ENCODE data around the gene NBPF1.
"Not testable (repeated sequence)": the region's sequence is repeated elsewhere in the genome, so short reads cannot be mapped to it uniquely, and the experiment has no call there.

NBPF1 gene

DNA sequence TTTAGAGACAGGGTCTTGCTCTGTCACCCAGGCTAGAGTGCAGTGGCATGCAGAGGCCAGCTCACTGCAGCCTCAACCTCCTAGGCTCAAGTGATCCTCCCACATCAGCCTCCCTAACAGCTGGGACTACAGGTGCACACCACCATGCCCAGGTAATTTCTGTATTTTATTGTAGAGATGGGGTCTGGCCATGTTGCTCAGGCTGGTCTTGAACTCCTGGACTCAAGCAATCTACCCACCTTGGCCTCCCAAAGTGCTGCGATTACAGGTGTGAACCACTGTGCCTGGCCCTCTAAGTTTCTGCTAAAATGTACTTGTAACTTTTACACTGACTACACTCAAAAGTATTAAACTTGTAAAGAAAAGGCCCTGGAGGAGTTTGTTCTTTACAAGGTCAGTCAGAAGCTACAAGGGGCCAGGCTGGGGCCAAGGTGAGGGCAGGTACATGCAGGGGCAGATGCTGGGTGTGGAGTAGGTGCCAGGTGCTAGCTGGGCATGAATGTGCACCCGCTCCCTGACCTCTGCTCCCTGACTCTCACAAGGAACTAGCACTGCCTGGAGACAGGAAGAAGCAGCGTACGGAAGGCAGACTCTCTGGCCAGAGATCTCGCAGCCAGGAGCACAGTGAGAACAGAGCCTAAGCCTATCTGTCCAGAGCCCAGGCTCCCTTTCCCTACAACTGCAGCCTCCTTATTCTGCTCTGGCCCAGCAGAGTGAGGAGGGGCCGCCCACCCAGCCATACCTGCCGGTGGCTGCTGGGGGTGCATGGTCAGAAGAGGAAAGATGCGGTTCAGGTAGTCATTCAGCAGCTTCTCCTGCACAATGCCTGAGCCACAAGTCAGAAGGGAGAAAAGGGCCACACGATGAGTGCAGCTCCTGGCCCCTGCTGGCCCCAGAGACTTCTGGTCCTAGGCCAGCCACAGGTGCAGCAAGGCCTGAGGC is 28.9 kb upstream of the NBPF1 start:
- DNase-seq = not testable (repeated sequence)

DNA sequence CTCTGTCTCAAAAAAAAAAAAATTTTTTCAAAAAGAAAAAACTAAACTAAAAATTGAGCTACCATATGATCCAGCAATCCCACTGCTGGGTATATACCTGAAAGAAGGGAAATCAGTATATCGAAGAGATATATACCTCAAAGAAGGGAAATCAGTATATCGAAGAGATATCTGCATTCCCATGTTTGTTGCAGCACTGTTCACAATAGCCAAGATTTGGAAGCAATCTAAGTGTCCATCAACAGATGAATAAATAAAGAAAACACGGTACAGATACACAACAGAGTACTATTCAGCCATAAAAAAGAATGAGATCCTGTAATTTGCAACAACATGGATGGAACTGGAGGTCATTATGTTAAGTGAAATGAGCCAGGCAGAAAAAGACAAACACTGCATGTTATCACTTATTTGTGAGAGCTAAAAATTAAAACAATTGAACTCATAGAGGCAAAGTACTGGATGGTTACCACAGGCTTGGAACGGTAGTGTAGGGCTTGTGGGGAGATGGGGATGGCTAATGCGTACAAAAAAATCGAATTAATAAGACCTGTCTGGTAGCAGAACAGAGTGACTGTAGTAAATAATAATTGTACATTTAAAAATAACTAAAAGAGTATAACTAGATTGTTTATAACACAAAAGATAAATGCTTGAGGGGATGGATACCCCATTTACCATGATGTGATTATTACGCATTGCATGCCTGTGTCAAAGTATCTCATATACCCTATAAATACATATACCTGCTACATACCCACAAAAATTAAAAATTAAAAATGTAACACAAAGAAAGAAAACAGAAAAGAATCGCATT is 28.0 kb upstream of the NBPF1 start:
- not testable (repeated sequence) for DNase-seq

DNA sequence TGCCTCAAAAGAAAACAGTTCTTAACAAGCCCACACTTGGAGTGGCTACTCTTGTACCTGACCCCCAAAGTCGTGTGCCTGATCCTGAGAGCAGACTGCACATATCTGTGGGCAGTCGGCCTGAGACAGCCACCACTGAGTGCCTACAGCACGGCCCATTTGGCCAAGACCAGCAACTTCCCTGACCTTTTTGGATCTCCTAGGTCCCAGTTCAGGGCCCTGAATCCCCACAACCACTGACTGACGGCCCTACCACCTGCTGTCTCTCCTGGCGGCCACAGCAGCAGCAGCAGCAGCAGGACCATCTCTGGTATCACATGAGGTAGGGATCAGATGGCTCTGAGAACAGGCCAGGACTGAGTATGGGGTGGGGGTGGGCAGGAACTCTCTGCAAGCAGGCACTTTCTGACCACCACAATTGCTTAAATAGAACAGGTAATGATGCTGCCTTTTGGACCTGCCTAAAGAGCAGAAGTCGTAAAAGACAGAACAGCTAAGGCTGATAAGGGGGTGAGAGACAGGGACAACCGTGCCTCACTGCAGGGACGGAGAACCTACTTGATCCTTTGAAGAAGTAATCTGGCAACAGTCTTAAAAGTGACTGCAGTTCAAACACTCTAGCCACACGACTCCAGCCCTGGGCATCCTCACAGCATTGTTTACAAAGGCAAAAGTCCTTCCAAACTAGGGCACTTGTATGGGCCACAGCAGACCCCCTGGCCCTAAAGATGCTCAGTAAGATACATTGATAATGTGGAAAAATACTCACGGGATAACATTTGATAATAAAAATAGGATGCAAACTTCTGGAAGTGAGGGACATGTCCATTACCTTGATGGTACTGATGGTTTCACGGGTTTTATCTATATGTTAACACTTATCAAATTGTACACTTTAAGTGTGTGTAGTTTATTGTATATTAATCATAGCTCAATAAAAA is 26.0 kb upstream of the NBPF1 start:
- not testable (repeated sequence) for DNase-seq

DNA sequence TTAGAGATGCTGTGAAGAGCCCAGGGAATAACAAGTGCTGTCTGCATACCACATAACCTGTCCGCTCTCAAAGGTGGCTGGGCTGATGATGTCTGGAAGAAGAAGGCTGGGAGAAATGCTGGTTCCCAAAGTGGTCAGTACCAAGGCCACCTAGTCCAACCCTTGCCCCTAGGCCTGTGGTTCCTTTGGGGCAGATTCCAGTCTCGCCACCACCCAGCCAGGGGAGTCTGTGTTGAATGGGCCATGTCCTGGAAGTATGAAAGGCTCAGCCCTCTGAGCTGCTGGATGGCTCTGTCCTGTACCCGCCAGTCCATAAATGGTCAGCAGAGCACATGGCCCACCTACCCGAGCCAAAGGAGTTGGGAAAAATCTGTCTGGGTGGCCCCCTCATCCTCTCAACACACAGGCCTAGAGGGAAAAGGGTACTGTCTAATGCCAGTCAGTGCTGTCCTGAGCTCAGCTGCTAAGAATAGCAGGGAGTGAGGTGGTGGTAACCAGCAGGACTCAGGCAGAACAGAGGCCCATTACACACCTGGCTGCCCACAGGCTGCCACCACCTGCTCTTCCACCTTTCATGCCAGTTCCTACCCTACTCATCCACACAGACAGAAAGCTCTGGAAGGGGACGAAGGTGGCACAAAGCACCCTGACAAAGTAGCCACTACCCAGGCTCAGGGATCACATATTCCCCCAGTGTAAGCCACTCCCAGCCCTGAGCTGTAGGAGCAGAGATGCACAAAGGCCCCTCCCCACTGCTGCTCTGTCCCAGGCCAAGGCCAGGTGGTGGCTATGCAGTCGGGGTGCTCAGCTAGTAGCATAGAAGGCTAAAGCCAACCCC is 24.8 kb upstream of the NBPF1 start:
- not testable (repeated sequence) for DNase-seq

DNA sequence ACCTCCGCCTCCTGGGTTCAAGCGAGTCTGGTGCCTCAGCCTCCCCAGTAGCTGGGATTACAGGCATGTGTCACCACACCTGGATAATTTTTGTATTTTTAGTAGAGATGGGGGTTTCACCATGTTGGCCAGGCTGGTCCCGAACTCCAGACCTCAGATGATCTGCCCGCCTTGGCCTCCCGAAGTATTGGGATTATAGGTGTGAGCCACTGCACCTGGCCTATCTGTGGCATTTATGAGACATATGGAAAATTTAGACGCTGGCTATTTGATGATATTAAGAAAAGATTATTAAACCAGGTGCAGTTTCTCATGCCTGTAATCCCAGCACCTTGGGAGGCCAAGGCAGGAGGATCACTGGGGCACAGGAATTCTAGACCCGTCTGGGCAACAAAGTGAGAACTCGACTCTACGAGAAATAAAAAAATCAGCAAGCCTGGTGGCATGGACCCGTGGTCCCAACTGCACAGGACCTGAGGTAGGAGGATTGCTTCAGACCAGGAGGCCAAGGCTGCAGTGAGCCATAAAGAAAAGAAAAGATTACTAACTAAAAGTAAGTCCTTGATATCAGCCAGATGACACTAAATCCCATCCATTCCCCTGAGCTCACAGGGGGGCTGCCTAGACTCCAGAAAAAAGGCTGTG is 23.3 kb upstream of the NBPF1 start:
- not testable (repeated sequence) for DNase-seq

DNA sequence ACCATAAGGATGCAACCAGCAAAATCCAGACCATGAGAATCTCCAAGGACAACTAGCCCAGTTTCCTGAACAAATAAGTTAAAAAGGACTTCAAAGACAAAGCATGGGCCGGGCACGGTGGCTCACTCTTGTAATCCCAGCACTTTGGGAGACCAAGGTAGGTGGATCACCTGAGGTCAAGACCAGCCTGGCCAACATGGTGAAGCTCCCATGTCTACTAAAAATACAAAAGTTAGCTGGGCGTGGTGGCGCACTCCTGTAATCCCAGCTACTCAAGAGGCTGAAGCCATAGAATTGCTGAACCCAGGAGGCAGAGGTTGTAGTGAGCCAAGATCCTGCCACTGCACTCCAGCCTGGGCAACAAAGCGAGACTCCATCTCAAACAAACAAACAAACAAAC is 22.6 kb upstream of the NBPF1 start:
- not testable (repeated sequence) for DNase-seq

DNA sequence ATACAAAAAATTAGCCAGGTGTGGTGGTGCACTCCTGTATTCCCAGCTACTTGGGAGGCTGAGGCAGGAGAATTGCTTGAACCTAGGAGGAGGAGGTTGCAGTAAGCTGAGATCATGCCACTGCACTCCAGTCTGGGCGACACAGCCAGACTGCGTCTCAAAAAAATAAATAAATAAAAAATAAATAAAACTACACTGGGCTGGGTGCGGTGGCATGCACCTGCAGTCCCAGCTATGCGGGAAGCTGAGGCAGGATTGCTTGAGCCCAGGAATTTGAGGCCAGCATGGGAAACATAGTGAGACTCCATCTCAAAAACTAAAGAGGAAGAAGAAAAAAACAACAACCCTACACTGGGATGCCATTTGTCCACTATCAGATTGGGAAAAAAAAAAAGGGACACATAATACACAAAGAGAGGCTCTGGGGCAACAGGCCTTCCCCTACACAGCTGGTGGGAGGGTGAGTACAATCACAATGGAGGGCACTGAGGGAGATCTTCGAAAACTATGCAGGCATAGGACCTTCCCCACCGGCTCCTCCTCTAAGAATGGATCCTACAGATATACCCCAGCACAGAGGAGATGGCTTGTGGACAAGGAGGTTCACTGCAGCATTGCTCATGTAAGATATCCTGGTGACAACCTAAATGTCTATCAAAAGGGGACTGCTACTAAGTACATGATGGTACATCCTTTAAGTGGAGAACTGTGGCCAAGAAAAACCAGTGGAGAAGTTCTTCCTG is 20.3 kb upstream of the NBPF1 start:
- not testable (repeated sequence) for DNase-seq

DNA sequence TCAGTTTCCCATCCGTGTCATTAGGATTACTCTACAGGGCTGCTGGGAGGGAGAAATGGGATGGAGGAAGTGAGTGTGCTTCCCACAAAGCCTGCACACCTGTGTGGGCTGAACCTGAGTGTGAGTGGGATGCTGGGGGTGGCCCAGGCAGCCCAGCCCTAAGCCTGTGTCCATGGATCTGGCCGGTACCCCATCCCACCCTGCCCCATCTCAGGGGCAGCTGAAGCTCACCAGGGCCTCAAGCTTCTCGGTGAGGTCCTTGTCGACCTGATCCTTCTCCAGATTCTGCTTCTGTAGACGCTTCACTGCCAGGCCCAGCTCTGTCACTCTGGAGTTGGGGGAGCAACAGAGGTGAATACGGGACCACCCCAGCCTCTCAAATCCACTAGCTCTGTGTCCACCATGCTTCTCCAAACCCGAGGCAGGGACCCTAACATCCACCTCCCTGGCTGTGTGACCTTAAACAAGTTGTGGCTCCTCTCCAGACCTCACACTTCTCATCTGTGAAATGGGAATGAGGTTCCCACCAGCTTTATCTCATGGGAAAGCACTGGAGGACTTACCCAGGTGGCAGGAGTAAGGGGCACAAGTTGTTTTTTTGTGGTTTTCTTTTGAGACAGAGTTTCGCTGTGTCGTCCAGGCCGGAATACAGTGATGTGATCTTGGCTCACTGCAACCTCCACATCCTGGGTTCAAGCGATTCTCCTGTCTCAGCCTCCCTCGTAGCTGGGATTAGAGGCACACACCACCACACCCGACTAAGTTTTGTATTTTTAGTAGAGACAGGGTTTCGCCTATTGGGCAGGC is 18.9 kb upstream of the NBPF1 start:
- not testable (repeated sequence) for DNase-seq

DNA sequence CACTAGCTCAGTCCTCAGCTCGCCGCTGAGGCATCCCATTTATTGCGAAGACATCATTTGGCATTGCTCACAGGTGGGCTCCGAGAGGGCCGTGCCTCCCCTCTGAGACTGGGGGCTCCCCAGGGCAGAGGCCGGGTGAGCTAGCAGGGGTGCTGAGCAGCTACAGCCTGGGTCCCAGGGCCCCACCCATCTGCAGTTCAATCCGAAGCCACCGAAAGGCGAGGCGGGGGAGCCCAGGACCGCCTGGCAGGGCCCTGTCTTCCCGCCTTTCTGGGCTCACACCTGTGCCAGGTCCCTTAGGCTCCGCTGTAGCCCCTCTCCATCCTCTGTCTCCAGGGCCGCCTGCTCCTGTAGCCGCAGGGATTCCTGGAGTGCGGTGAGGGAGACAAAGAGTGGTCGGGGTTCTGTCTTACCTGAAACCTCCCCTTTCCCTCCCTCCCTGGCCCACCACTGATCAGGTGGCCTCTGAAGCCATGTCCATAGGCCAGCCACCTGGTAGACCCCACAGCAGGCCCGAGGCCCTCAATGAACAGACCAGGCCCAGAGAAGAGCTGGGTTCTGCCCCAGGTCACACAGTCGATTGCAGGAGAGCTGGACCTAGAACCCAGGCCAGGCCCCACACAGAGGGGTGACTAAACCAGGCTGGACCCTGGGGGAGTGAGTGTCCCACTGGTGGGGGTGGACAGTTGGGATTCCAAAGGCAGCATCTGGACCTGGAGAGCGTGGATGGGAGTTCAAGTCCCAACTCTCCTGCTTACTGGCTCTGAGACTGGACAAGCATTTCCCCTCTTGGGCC is 18.1 kb upstream of the NBPF1 start:
- no peak for DNase-seq

DNA sequence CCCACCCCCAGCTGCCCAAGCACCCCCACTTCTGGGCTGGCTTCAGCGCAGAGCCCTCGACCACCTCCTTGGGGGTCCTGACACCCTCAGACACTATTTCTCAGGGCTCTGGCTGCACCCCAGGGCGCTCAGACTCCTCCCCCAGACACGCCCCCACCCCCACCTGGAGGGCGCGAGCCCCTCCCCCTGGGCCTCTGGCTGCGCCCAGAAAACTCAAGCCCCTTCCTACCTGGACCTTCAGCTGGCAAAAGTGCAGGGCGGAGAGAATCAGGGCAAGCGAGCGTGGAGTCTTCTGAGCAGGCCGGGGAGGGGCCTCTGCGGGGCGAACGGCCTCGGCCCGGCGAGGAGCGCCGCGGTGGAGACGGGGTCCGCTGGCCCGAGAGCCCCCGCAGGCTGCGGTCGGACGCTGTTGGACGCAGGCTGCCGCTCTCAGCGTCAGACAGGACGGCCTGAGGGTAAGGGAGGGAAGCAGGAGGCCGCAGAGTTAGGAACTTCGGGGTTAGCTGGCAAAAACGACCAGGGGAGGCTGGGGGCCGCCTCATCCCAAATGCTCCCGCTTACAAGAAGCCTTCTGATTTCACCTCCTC is 17.4 kb upstream of the NBPF1 start:
- DNase-seq = no peak

DNA sequence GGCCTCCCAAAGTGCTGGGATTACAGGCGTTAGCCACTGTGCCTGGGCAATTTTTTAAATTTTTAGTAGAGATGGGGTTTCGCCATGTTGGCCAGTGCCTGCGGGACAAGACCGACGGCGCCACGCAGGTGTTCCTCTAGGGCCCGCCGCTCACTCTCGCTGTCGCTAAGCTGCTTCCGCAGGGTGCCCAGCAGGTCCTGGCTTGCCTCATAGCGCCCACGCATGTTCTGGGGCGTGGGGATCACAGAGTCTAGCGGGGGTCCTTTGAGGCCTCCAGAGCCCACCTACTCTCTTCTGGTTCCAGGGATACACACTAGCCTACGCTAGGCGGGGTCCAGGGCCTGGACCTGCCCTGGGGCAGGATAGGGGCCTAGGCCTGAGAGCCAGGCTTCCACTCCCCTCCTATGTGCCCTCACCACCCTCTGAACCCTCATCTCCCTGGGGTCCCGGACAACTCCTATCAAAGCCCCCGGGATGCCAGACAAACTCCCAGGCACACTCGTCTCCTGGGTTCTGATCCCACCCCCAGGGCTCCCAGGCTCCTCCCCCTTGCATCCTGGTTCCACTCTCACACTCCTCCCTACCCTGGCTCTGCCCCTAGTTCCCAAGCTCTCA is 16.7 kb upstream of the NBPF1 start:
- not testable (repeated sequence) for DNase-seq

DNA sequence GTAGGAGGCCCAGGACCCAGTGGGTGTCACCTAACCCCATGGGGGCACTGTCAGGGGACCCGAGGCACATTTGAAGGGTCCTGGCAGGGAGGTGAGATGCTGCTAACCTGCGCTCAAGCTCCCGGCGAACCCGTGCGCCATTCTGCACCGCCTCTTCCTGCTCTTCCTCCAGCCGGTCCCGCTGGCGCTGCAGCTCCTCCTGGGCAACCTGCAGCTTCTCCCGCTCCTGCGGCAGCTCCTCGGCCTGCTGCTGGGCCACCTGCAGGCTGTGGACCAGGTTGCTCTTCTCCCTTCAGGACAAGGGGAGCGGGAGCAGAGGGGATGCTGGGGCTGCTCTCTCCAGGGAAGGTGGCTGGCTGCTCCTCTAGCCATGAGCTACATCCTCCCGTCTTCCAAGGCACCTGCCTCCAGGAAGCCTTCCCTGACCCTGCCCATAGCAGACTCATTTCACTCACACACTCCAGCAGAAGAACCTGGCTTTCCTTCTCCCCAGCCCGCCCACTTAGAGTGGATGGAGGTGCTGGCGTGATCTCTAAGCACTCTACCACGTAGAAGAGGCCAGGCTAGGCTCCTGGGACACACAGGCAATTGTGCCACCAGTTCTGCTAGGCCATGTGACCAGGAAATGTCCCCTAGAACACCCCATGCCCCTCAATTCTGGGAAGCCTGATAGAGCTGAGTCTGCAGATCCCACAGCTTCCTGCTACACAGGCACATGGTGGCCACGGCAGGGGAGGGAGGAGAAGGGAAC is 15.2 kb upstream of the NBPF1 start:
- DNase-seq = no peak

DNA sequence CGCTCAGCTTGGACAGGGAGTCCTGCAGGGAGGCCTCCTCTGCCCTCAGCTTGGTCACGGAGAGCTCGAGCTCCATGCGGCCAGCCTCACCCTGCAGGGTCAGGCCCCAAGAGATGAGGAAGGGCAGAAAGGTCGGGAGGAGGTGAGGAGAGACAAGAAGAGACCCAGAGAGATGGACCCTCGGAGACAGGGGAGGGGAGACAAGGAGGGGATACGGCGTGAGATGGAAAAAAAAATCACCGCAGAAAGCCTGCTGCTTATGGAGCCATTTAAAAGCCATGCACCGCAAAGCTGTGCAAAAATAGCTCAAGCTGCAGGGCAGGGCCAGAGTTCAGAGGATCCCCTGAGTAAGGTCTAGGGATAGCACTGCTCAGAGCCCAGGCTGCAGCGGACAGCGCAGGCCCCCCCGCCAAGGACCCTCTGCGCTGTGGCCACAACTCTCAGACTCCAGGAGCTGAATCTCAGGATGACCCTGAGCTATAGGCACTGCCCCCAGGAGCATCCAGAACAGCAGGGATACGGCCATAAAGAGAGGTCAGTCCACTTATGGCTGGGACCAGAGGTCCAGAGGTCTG is 13.1 kb upstream of the NBPF1 start:
- not testable (repeated sequence) for DNase-seq

DNA sequence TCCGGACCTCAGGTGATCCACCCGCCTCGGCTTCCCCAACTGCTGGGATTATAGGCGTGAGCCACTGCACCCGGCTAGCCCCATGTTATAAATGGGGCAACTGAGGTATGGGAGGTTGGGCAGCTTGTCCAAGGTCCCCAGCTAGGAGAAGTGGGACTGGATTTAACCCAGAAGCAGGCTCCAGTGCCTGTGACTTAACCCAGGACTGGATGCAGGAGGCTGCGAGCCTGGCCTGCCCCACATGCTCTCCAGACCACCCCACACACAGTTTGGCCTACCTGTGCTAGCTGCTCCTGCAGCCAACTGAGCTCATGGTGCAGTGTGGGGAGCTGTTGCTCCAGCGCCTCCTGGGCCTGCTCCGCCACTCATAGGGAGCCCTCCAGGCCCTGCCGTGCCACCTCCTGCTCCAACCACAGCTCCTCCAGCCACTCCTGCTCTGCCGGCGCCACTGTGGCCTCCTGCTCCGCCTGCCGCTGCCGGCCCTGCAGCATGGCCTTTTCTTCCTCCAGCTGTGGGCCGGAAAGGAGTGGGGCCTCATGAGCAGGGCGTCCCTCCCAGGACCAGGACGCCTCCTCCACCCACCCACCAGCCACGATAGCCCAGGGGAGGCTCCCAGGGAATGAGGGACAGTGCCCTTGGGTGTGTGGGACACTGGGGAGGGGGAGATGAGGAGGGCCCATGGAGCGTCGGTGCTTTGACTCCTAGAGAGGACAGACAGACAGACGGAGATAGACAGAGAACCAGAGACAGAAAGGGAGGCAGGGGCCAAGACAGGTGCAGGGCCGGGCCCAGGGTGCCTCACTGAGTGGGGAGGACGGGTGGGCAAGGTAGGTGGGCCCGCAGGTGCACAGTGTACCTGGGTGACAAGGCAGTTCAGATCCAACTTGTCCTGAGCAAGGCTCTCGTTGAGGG is 12.4 kb upstream of the NBPF1 start:
- no peak for DNase-seq
